ENCODE data around the gene NPIPB8.
"Not testable (repeated sequence)": the region's sequence is repeated elsewhere in the genome, so short reads cannot be mapped to it uniquely, and the experiment has no call there.

Gene NPIPB8

DNA sequence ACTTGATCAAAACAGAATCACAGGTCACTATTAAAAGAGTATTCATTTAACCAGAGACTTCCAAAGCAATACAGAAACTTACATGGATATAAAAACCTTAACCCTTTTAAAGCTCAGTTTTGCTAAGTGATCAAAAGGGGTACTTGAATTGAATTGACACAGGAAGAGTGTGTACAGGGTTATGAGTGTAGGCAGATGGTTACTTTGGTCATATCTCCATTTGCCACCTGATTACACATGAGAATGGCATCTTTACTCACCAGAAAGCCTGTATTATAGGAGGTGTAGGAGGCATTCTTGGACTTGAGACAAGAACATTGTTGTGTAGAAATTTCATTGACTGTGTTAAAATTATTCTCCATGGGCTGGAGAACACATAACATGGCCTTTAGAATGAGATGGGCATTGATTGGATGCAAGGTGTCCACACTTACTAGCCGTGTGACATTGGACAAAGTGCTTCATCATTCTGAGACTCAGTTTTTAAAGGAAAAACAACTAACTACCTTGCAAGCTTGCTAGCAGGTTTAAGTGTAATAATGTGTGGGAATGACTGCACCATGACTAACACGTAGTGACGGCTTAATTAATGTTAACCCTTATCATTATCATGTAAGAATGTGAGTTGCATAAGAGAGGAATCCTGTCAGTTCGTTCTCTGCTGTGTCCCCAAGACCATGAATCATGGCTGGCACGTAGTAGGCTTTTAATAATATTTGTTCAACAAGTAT is 1.6 kb upstream of the NPIPB8 start:
- DNase-seq (ENCODE audit: low read depth, low spot score): not testable (repeated sequence)

GRCh38 chr16:28638359-28638758 is 494 bp downstream of the NPIPB8 start:
- DNase-seq (ENCODE audit: low read depth, low spot score): not testable (repeated sequence)

DNA sequence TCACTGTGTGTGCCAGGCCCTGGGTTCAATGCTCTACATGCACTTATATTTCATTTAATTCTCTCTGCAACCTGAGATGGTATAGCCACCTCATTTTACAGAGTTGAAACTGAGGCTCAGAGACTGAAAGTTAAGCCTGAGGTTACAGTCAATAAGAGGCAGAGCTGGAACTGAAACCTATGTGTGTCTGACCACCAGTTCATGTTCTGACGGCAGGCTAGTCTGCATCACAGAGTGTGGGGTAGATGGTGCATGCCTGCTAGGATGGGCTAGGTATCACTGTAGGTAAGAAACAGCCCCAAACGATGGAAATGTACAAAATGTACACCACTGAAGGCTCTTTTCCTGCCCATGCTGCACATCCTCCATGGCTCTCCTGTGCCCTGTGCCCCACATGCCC is 2.1 kb downstream of the NPIPB8 start:
- DNase-seq (ENCODE audit: low read depth, low spot score): not testable (repeated sequence)

DNA sequence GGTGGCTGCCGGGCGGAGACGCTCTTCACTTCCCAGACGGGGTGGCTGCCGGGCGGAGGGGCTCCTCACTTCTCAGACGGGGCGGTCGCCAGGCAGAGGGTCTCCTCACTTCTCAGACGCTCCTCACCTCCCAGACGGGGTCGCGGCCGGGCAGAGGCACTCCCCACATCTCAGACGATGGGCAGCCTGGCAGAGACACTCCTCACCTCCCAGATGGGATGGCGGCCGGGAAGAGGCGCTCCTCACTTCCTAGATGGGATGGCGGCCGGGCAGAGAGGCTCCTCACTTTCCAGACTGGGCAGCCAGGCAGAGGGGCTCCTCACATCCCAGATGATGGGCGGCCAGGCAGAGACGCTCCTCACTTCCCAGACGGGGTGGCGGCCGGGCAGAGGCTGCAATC is 28.4 kb downstream of the NPIPB8 start:
- DNase-seq (ENCODE audit: low read depth, low spot score): not testable (repeated sequence)

- DNase-seq (ENCODE audit: low read depth, low spot score): not testable (repeated sequence)
Observed at GRCh38 chr16:28667480-28667879, 29.6 kb downstream of the NPIPB8 start.

- DNase-seq (ENCODE audit: low read depth, low spot score): not testable (repeated sequence)
Observed at GRCh38 chr16:28668199-28668598, 30.3 kb downstream of the NPIPB8 start.

GRCh38 chr16:28688327-28688952 is 50.6 kb downstream of the NPIPB8 start:
- DNase-seq (ENCODE audit: low read depth, low spot score): not testable (repeated sequence)

- DNase-seq (ENCODE audit: low read depth, low spot score): not testable (repeated sequence)
Observed at GRCh38 chr16:28689425-28689824, 51.6 kb downstream of the NPIPB8 start.

GRCh38 chr16:28691722-28692121 is 53.9 kb downstream of the NPIPB8 start:
- not testable (repeated sequence) for DNase-seq (ENCODE audit: low read depth, low spot score)

GRCh38 chr16:28693257-28693950 is 55.5 kb downstream of the NPIPB8 start:
- not testable (repeated sequence) for DNase-seq (ENCODE audit: low read depth, low spot score)

GRCh38 chr16:28699792-28700191 is 61.9 kb downstream of the NPIPB8 start:
- DNase-seq (ENCODE audit: low read depth, low spot score): not testable (repeated sequence)

DNA sequence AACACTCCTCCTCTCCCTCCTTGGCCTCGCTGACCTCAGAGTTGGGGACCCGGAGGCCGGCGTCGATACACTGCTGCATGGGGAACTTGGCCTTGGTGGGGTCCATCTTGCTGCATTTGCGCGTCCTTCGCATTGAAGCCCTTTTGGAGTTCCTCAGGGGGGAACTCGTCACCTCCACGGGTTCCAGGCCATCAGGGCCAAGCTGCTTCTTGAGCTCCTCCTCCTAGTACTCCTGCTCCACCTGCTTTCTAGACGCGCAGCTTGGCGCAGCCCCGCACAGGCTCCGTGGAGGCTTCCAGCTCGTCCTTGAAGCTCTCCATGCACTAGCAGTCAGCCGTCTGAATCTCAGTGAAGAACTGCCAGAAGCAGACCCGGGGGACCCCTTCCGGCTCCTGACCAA is 62.5 kb downstream of the NPIPB8 start:
- not testable (repeated sequence) for DNase-seq (ENCODE audit: low read depth, low spot score)

- DNase-seq (ENCODE audit: low read depth, low spot score): not testable (repeated sequence)
Observed at GRCh38 chr16:28701384-28701783, 63.5 kb downstream of the NPIPB8 start.

GRCh38 chr16:28704246-28704645 is 66.4 kb downstream of the NPIPB8 start:
- not testable (repeated sequence) for DNase-seq (ENCODE audit: low read depth, low spot score)

All from ELF-1 (cell line).